WTC11 (cell line): ENCODE measurements around the gene MAP3K10.

Experiments
- ATF2 ChIP-seq: sonication (generic); formaldehyde crosslinking; IDR thresholded peaks from 2 replicates; pipeline ENCODE4 v1.8.1; 2022; ENCODE audit warnings: low read depth, missing genetic modification reagents, borderline replicate concordance
- ETV6 ChIP-seq: sonication (generic); formaldehyde crosslinking; IDR thresholded peaks from 2 replicates; pipeline ENCODE4 v1.8.1; 2022; ENCODE audit warnings: mild to moderate bottlenecking, missing genetic modification reagents
- NFATC4 ChIP-seq: fragments of 250-450 bp; sonication (Bioruptor Pico); IDR thresholded peaks from 2 replicates; pipeline ENCODE4 v1.9.0; 2021; ENCODE audit warnings: mild to moderate bottlenecking
- TF ChIP-seq, protein P1 (sequence below): sonication (generic); formaldehyde crosslinking; IDR thresholded peaks from 2 replicates; pipeline ENCODE4 v1.8.1; 2022; ENCODE audit warnings: low read depth, mild to moderate bottlenecking, moderate library complexity, missing genetic modification reagents, borderline replicate concordance
- TF ChIP-seq, protein P2 (sequence below): fragments of 200-600 bp; IDR thresholded peaks from 2 replicates; pipeline ENCODE4 v1.8.0; 2022; ENCODE audit warnings: antibody characterized with exemption
- TF ChIP-seq, protein P3 (sequence below): sonication (generic); formaldehyde crosslinking; IDR thresholded peaks from 2 replicates; pipeline ENCODE4 v1.8.1; 2023; ENCODE audit warnings: mild to moderate bottlenecking, missing genetic modification reagents, borderline replicate concordance

GRCh38 chr19:40241809-40242384, 50.7 kb downstream of the MAP3K10 start:
- TF ChIP-seq, protein P1, sequence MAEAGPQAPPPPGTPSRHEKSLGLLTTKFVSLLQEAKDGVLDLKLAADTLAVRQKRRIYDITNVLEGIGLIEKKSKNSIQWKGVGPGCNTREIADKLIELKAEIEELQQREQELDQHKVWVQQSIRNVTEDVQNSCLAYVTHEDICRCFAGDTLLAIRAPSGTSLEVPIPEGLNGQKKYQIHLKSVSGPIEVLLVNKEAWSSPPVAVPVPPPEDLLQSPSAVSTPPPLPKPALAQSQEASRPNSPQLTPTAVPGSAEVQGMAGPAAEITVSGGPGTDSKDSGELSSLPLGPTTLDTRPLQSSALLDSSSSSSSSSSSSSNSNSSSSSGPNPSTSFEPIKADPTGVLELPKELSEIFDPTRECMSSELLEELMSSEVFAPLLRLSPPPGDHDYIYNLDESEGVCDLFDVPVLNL (CRISPR knock-in tag), result no peak
- TF ChIP-seq, protein P2, sequence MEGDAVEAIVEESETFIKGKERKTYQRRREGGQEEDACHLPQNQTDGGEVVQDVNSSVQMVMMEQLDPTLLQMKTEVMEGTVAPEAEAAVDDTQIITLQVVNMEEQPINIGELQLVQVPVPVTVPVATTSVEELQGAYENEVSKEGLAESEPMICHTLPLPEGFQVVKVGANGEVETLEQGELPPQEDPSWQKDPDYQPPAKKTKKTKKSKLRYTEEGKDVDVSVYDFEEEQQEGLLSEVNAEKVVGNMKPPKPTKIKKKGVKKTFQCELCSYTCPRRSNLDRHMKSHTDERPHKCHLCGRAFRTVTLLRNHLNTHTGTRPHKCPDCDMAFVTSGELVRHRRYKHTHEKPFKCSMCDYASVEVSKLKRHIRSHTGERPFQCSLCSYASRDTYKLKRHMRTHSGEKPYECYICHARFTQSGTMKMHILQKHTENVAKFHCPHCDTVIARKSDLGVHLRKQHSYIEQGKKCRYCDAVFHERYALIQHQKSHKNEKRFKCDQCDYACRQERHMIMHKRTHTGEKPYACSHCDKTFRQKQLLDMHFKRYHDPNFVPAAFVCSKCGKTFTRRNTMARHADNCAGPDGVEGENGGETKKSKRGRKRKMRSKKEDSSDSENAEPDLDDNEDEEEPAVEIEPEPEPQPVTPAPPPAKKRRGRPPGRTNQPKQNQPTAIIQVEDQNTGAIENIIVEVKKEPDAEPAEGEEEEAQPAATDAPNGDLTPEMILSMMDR, result no peak
- no peak for TF ChIP-seq ETV6 (CRISPR knock-in tag)
- no peak for TF ChIP-seq ATF2 (CRISPR knock-in tag)
- TF ChIP-seq, protein P3, sequence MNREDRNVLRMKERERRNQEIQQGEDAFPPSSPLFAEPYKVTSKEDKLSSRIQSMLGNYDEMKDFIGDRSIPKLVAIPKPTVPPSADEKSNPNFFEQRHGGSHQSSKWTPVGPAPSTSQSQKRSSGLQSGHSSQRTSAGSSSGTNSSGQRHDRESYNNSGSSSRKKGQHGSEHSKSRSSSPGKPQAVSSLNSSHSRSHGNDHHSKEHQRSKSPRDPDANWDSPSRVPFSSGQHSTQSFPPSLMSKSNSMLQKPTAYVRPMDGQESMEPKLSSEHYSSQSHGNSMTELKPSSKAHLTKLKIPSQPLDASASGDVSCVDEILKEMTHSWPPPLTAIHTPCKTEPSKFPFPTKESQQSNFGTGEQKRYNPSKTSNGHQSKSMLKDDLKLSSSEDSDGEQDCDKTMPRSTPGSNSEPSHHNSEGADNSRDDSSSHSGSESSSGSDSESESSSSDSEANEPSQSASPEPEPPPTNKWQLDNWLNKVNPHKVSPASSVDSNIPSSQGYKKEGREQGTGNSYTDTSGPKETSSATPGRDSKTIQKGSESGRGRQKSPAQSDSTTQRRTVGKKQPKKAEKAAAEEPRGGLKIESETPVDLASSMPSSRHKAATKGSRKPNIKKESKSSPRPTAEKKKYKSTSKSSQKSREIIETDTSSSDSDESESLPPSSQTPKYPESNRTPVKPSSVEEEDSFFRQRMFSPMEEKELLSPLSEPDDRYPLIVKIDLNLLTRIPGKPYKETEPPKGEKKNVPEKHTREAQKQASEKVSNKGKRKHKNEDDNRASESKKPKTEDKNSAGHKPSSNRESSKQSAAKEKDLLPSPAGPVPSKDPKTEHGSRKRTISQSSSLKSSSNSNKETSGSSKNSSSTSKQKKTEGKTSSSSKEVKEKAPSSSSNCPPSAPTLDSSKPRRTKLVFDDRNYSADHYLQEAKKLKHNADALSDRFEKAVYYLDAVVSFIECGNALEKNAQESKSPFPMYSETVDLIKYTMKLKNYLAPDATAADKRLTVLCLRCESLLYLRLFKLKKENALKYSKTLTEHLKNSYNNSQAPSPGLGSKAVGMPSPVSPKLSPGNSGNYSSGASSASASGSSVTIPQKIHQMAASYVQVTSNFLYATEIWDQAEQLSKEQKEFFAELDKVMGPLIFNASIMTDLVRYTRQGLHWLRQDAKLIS (CRISPR knock-in tag), result no peak
- no peak for TF ChIP-seq NFATC4 (CRISPR knock-in tag)
